CD4-positive, alpha-beta T cell treated with Interleukin-4 for 4 hours (primary cell): ENCODE measurements around the gene DCAF12L1.

ENCODE experiments used
- DNase-seq: peaks from one replicate; pipeline ENCODE4 v3.0.0-alpha.2; 2020

DCAF12L1 gene

DNA sequence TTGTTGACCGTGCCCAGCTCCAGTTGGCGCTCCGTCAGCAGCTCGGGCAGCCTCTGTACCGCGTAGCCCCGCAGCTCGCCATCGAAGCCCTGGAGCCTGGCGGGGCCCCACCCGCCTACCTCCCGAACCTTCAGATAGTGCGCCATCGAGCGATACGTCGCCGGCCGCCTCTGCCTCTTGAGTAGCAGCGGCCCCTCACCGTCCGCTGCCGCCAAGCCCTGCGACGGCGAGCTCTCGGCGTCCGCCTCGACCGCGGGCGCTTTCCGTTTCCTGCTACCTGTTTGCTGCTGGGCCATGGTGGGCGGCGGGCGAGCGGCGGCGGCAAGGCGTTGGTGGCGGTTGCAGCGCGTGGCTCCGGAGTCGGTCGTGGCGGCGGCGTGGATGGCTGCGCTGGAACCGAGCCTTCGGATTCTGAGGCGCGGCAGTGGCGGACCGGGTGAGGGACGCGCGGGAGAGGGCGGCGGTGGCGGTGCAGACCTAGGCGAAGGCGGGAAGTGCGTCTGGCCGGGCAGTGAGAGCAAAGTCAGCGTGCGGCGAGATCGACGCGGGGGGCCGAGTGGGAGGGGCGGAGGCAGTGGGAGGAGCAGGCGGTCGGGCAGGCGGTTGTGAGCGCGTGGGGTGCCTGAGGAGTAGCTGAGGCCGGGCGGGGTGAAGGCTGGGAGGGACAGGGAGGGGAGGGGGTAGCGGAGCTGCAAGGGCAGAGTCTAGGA, at the start of gene DCAF12L1:
Gene DCAF12L1, minus strand, starts transcription at position 502 of the 710 bp plus-strand sequence. Its CDS starts 206 bp downstream, at position 296.
- no peak for DNase-seq

DNA sequence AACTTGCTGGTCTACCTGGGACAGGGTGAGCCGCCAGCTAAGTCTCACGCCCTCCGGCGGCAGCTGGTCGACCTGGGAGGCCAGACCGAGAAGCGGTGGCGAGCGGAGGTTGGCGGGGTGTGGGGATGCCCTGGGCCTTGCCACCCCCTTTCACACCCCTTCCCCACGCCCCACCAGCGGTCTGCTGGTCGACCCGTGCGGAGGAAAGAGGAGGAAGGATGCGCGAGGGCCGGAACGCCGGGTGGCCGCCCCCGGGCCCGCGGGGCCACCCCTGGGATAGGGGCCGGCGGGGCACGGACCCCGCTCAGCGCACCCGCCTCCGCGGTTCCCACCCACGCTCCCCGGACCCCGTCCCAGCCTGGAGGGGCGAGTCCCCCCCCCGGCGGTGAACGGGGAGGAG, 28.3 kb upstream of the DCAF12L1 start:
- DNase-seq = no peak

DNA sequence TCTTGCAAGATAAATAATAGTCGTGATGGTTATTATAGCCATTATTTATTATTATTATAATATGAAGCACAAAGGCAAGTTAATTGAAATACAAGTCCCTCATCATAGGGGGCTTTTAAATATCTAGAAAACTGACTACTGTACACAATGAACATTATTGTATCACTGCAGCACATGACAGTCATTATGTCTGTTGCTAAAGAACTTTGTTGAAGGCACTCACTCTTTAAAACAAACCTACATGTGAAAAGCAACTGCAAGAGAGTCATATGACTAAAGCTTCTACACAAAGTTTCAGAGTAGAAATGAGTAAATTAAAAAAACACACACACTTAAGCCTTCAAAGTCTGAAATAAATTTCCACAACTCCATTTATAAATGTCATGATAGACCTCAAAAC, 23.3 kb upstream of the DCAF12L1 start:
- DNase-seq = no peak

DNA sequence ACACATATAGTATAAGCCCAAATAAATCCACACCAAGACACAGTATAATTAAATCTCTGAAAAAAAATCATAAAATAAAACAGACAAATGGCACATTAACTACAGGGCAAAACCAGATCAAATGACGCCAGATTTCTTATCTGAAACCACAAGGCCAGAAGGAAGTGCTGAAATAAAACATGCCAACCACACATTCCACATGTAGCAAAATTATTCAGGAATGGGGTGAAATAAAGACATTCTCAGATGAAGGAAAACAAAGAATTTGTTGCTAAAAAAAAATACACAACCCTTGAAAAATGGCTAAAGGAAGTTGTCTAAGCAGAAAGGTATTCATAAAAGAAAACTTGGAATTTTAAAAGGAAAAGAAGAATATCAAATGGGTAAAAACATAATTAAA, 4.5 kb upstream of the DCAF12L1 start:
- no peak for DNase-seq

GRCh38 chrX:126551725-126552312, 795 bp downstream of the DCAF12L1 start:
- no peak for DNase-seq

DNA sequence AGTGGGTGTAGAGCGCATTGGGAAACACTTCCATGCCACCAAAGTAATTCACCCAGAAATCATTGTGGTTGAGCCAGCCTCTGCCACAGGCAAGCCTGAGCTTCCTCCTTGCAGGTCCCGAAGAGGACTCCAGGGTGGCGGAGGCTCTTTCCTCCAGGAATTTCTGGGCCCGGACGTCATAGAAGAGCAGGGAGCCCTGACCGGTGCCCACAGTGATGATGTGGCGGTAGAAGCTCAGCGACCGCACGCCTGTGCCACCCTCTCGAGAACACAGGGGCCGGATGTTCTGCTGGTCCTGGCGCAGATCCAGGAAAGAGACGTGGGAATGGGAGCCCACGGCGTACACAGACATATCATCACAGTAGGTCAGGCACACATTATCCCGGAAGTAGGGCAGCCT, 1.3 kb downstream of the DCAF12L1 start:
- DNase-seq = no peak

GRCh38 chrX:126550816-126551215, 1.8 kb downstream of the DCAF12L1 start:
- no peak for DNase-seq

DNA sequence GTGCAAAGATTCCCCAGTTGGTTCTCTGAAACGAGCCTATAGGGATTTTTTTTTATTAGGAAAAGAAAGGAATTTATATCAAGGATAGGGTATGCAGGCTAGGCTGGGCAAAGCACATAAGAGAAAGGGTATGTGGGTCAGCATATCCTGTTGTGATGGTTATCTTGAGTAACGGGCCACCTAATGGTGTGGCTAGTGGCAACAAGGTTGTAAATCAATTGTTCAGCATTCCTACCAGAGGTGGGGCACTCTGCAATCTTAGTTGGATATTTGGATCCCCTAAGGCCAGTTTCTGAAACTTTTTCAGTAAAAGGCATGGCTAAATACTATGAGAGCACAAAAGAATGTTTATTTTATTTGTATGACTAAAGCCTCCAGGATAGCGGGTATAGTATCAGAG, 42.7 kb downstream of the DCAF12L1 start:
- DNase-seq = no peak
